GM23248 (cell line): ENCODE data around the gene INPP5D.

Experiments used
- EZH2 ChIP-seq: fragments of 200-600 bp; sonication (generic); IDR thresholded peaks from 2 replicates; pipeline ENCODE4 v1.6.1; 2018; ENCODE audit warnings: antibody characterized with exemption, mild to moderate bottlenecking; ENCODE audit not compliant: insufficient read depth, poor library complexity, severe bottlenecking
- EZH2phosphoT487 ChIP-seq: fragments of 200-600 bp; sonication (generic); IDR thresholded peaks from 2 replicates; pipeline ENCODE4 v1.6.1; 2018; ENCODE audit warnings: antibody characterized with exemption, moderate library complexity, mild to moderate bottlenecking, low read depth; ENCODE audit not compliant: insufficient read depth

GRCh38 chr2:233162770-233163169, 102.6 kb downstream of the INPP5D start:
- TF ChIP-seq EZH2phosphoT487: no peak
- no peak for TF ChIP-seq EZH2
